ENCODE data around the gene KRTAP10-10. TPM values are rescaled to one million over a fixed set of nuclear protein-coding genes. Genes with fewer than 3 reads are reported as not detected.
"Not testable (repeated sequence)": the region's sequence is repeated elsewhere in the genome, so short reads cannot be mapped to it uniquely, and the experiment has no call there.

Gene KRTAP10-10
- total RNA-seq, 1 experiment from 2014 or later, result not detected

DNA sequence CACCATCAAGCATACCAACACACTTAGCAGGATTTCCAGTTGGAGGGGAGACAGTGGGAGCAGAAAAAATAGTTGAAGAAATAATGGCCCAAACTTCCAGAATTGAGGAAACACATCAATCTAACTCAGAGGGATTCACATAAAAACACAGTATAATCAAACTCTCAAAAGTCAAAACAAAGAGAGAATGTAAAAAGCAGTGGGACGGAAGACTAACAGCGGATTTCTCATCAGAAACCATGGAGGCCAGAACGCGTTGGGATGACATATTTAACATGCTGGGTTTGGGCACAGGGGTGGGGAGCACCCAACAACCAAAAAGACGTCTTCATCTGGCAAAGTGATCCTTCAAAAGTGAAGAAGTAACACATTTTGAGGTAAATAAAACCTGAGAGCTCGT, 17.3 kb upstream of the KRTAP10-10 start:
- DNase-seq (ENCODE audit: extremely low read depth, low read depth), result no peak

DNA sequence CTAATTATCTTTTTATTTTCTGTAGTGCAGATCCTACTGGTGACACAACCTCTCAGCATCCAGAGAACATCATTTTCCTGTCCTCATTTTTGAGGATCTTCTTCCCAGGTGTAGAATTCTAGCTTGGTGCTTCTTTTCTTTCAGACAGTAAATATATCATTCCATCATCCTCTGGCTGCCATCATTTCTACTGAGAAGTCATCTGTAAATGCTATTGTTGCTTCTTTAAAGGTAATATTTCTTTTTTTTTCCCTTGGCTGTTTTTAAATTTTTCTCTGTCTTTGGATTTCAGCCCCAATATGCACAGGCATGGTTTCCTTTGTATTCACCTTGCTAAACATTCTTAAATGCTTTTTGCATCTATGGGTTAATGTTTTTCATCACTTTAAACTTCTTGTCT, 13.6 kb upstream of the KRTAP10-10 start:
- no peak for DNase-seq (ENCODE audit: extremely low read depth, low read depth)

DNA sequence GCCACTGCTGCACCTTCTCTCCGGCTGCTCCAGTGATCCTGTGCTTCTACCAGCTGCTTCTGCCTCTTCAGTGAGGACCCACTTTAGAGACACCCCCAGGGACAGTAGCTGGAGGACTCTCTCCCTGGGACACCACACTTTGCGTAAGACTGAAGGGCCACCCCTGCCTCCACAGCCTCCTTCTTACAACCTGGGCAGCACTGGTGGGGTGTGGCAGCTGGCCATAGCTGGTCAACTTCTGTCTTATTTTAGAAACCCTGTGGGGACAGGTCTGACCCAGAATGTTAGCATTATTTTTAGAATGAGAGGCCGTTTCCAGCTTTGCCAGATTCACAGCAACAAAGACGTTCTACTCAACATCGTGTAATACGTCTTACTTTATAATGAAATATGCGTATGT, 11.4 kb upstream of the KRTAP10-10 start:
- no peak for DNase-seq (ENCODE audit: extremely low read depth, low read depth)

DNA sequence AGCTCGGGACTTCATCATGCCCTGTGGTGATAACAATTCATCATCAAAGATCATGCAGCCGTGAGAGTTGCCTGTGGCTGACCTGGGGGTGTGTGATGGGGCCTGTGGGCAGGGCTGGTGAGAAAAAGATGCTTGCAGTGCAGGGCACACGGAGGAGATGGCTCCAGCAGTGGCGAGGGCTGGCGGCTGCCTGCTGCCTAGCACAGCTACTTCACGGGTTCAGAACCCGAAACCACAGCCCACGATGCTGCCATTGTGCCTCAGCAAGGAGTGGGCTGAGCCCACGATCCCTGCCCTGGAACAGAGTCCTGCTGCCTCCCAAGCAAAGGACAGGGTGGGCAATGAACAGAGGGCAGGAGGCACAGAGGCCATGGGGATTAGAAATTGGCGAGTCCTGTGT, 10.9 kb upstream of the KRTAP10-10 start:
- no peak for DNase-seq (ENCODE audit: extremely low read depth, low read depth)

DNA sequence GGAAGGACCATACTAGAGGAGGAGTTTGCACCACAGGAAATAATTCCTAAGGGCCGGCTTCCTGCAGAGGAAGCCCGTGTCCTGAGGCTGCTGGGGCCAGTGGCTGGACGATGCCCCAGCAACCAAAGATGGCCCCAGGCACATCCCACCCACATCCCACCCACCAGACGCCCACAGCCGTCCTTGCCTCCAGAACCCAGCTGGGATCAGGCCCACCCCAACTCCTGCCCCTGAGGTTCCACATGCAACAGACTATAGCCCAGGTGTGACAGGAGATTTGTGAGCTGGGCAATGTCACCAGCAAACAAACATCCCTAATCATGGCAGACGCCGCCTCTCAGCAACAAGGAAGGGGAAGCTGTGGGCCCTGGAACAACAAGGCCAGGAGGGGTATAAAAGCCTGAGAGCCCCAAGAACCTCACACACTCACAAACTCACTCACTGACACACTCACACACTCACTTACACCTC, 10.4 kb upstream of the KRTAP10-10 start, which contains the start of gene KRTAP10-9:
KRTAP10-9 (plus strand) TSS at position 421 of the 471 bp plus-strand sequence. CDS start 79 bp downstream, outside the sequence.
- DNase-seq (ENCODE audit: extremely low read depth, low read depth), result no peak

DNA sequence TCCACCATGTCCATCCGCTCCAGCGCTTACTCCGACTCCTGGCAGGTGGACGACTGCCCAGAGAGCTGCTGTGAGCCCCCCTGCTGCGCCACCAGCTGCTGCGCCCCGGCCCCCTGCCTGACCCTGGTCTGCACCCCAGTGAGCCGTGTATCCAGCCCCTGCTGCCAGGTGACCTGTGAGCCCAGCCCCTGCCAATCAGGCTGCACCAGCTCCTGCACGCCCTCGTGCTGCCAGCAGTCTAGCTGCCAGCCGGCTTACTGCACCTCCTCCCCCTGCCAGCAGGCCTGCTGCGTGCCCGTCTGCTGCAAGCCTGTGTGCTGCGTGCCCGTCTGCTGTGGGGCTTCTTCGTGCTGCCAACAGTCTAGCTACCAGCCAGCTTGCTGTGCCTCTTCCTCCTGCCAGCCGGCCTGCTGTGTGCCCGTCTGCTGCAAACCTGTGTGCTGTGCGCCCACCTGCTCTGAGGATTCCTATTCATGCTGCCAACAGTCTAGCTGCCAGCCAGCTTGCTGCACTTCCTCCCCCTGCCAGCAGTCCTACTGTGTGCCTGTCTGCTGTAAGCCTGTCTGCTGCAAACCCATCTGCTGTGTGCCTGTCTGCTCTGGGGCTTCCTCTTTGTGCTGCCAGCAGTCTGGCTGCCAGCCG, 9.9 kb upstream of the KRTAP10-10 start:
- not testable (repeated sequence) for DNase-seq (ENCODE audit: extremely low read depth, low read depth)

DNA sequence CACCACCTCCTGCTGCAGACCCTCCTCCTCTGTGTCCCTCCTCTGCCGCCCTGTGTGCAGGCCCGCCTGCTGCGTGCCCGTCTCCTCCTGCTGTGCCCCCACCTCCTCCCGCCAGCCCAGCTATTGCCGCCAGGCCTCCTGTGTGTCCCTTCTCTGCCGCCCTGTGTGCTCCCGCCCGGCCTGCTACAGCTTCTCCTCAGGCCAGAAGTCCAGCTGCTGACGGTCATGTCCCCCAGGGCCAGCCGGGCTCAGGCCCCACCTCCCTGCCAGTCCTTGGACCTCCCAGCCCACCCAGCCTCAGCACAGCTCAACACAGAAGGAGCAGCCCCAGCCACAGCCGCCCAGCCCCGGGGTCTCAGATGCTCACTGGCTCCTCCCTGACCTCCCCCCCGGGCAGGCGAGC, 9.3 kb upstream of the KRTAP10-10 start:
- DNase-seq (ENCODE audit: extremely low read depth, low read depth), result not testable (repeated sequence)

DNA sequence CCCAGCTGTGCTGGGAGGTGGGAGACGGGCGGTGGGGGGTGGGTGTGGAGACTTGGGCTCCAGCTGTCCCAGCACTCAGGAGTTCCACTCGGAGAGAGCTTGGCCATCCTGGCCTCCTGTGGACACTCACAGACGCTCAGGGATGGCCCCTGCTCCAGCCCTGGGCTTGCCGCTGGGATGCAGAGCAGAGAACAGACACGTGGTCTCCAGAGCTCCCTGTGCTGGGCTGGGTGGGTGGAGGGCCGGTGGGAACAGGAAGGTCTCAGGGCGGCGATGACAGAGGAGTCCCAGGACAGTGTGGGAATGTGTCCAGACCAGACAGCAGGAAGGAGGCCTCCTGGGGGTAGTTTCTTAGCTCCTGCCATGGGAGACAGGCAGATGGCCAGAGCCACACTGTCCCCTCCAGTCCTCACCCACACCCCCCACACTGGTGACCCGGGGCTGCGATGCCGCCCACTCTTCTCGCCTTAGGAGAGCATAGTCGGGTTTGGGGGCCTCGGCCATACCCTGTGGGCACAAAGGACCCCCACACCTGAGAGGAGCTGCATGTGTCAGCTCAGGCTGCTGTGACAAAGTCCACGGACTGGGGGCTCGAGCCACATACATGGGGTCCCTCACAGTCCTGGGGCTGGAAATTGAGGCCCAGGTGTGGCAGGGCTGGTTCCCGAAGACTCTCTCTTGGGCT, 8.3 kb upstream of the KRTAP10-10 start:
- no peak for DNase-seq (ENCODE audit: extremely low read depth, low read depth)

DNA sequence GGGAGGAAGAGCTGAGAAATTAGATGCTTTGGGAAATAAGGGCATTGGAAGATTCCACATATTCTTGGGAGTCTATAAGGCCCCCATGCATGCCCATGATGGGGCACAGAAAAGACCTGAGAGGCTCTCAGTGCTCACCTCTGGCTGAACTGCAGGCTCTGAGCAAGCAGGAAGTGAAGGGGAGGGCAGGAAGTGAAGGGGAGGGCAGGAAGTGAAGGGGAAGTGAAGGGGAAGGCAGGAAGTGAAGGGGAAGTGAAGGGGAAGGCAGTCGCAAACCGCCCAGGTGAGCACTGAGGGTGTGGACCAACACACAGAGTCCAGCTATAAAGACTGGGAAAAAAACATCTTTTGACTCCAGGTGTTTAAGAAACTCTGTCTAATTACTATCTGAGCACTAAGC, 6.7 kb upstream of the KRTAP10-10 start:
- no peak for DNase-seq (ENCODE audit: extremely low read depth, low read depth)

DNA sequence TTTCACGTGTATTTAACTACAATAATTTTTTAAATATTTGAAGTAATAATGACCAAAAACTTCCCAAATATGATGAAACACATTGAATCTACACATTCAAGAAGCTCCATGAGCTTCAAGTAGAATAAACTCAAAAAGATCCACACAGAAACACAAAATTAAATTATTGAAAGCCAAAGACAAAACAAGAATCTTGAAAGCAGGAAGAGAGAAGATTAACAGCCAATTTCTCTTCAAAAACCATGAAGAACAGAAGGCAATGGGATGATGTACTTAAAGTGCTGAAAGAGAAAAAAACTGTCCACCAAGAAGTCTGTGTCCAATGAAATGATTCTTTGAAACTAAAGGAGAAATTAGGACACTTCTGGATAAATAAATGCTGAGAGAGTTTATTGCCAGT, 5.1 kb upstream of the KRTAP10-10 start:
- DNase-seq (ENCODE audit: extremely low read depth, low read depth), result no peak

DNA sequence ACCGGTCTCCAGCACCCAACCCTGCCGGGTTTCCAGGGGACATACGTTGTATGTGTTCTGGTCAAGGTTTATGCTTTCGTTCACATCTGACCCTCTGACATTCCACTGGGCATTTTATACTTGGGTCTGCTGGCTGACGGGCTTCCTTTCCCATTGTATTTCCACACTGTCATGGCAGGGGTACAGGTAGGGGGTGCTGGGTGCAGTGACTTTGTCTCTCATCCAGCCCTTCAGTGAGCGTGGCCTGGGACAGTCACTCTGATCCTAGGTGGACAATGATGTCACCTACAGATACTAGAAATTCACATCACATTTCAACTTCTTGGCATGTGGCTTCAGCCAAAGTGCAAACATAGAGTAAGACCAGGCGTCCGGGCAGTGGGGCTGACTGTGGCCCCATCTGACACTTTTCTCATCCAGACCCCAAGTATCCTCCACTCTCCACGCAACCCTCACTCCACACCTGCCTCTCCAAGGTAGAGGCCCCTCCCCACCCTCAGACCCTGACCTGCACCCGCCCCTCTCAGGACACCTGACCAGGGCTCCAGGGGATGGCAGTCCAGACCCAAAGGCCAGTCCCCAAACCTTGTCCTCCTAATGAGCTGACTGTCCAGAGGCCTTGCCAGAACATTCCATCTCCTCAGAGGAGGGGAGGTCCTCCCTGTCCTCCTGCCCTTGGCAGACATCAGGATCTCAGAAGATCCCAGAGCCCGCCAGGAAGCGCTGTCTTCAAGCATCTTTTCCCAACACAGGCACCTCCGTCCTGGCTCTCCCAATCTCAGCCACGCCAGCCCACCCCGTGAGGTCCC, 743 bp upstream of the KRTAP10-10 start:
- DNase-seq (ENCODE audit: extremely low read depth, low read depth), result no peak

DNA sequence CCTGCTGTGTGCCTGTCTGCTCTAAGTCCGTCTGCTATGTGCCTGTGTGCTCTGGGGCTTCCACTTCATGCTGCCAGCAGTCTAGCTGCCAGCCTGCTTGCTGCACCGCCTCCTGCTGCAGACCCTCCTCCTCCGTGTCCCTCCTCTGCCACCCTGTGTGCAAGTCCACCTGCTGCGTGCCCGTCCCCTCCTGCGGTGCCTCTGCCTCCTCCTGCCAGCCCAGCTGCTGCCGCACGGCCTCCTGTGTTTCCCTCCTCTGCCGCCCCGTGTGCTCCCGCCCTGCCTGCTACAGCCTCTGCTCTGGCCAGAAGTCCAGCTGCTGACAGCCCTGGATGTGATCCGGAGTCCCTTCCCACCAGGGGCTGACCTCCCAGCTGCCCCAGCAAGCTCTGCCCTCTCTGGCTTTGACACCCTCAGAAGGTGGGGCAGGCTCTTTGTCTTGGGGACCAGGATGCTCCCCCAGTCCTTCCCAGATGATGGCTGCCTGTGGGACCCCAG, 744 bp downstream of the KRTAP10-10 start:
- DNase-seq (ENCODE audit: extremely low read depth, low read depth), result not testable (repeated sequence)

DNA sequence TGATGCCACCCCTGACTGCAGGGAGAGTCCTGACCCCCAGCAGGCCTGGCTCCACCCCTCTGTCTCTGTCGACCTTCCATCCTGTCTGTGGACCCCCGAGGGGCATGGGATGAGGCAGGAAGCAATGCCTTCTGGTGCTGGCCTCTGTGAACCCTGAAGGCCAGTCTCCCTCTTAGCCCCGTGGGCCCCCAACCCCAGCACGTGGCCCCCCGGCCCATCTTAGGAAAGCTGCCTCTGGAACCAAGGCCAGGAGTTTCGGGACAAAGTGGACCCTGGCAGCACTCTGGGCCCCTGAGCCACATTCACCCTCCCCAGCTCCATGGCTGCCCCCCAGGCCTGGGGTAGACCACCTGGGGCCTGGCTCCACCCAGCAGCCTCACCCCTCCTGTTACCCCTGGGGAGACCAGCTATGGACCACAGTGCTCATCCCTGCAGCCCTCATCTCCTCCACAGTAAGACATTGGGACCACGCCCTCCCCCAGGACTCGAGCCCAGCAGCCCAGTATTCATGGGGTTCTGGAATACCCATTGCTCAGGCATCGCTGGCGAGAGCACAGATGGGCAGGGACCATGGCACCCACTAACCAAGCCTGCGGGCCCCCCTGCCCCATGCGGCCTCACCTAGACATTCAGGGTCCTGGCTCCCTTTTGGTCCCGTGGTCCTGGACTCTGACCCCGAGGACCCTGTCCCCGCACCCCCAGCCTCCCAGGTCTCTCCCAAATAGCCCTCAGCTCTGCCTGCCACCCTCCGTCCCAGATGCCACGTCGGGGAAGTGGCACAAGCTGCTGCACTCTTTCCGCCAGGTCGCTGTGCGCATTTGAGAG, 1.6 kb downstream of the KRTAP10-10 start:
- DNase-seq (ENCODE audit: extremely low read depth, low read depth), result not testable (repeated sequence)

DNA sequence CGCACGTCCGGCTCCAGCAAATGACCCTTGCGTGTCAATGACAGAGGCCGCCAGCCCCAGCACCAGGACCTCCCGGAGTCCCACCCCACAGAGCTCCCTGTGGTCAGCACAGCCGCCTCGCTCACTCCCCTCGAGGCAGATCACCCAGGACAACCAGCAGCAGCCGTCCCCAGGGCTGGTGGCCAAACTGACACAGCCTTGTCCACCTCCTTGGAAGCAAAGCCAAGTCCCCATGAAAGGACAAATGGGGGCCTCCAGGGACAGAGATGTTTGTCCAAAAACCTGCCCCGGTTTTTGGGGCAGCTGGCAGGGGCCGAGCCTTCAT, 2.1 kb downstream of the KRTAP10-10 start:
- DNase-seq (ENCODE audit: extremely low read depth, low read depth), result no peak

DNA sequence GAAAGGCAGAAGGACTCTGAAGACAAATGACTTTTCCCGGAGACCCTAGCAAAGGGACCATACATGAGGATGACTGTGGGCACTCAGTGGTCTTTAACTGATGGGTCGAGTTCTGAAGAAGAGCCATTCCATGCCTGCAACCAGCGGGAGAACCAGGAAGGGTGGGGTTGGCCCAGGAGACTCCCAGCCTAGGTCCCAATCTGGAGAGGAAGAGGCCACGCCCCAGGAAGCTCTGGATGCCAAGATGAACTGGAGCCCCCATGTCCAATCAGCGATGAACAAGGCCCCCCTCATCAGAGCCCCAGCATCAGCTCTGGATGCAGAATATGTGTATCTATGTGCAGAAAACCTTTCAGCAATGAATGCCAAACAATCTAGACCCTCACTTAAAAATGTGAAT, 3.6 kb downstream of the KRTAP10-10 start:
- no peak for DNase-seq (ENCODE audit: extremely low read depth, low read depth)

DNA sequence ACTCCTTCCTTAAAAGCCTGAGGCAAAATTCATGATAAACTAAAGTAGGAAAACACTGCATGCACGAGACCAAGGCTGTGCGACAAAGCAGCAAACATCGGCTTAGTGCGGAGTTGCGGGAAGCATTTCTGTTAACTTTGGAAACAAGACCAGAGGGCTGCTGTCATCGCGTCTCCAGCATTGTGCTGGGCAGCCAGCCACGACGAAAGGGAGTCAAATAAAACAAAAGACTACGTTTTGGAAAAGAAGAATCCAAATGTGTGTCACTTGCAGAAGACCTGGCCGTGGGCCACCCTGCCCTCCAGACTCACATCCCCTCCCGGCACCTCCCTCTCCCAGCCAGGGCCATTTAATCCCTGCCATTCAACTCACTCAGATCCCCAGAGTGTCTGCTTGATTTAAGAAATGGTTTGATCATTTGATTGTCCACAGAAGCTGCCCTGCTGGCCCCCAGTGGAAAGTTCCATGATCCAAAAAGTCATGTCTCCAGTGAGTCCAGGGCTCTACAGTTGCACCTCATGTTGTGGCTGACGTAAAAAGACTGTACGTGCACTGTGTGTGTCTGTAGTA, 6.7 kb downstream of the KRTAP10-10 start:
- no peak for DNase-seq (ENCODE audit: extremely low read depth, low read depth)

DNA sequence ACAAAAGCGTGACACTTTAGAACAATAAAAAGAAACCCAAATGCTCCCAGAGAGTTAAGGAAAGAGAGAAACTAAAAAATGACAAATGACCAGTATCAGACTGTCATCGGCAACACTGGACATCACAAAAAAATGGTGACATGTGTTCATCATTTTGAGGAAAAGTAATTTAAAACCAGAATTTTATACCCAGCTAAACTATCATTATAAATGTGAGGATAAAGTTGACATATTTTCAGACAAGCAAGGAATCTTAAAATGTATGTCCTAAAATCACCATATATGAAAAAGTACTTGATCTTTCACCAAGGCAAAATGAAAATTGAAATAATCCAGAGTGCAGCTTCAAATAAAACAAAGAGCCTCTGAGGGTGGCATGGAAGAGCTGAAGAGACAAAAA, 7.7 kb downstream of the KRTAP10-10 start:
- no peak for DNase-seq (ENCODE audit: extremely low read depth, low read depth)

DNA sequence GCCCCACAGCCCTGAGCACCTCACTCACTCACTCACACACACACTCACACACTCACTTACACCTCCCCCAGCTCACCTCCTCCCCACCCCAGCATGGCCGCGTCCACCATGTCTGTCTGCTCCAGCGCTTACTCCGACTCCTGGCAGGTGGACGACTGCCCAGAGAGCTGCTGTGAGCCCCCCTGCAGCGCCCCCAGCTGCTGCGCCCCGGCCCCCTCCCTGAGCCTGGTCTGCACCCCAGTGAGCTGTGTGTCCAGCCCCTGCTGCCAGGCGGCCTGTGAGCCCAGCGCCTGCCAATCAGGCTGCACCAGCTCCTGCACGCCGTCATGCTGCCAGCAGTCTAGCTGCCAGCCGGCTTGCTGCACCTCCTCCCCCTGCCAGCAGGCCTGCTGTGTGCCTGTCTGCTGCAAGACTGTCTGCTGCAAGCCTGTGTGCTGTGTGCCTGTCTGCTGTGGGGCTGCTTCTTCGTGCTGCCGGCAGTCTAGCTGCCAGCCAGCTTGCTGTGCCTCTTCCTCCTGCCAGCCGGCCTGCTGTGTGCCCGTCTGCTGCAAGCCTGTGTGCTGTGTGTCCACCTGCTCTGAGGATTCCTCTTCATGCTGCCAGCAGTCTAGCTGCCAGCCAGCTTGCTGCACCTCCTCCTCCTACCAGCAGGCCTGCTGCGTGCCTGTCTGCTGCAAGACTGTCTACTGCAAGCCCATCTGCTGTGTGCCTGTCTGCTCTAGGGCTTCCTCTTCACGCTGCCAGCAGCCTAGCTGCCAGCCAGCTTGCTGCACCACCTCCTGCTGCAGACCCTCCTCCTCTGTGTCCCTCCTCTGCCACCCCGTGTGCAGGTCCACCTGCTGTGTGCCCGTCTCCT, 9.4 kb downstream of the KRTAP10-10 start, which contains the start of gene KRTAP10-11:
KRTAP10-11 (plus strand) TSS at position 49 of the 856 bp plus-strand sequence; CDS start at position 94, 45 bp downstream.
- DNase-seq (ENCODE audit: extremely low read depth, low read depth), result not testable (repeated sequence)

DNA sequence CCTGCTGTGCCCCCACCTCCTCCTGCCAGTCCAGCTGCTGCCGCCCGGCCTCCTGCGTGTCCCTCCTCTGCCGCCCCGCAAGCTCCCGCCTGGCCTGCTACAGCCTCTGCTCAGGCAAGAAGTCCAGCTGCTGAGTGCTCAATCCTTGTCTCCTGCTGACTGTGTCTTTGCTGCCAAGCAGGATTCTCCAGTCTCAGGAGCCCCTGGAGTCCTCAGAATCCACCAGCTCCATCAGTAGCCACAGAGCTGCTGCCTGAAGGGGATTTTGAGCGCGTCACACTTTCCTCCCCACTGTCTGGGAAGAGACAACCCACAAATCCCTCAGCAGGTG, 10.0 kb downstream of the KRTAP10-10 start:
- no peak for DNase-seq (ENCODE audit: extremely low read depth, low read depth)

Measured in NCI-H460 (cell line).